ENCODE data around the gene NAXD.

DNA sequence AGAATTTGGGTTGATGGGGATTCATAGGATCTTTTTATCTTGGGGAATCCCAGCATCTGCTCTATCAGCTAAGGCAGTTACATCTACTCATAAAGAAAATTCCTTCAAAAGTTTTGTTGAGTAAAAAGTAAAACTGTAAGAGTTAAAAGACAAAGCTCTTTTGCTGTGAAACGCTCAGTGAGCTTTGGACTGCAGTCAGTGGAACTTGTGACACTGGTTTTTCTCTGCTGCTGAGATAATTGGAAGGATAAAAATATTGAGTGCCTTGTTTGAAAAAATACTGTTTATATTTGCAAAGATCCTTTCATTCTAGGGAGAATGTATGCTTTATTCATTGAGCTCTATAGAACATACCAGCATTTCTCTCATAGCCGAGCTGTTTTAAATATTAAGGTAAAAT lies 5.3 kb downstream of the NAXD start:
- TF ChIP-seq POLR2AphosphoS5 (IDR thresholded peaks at IDR 0.05) (no peak), POLR2A (IDR thresholded peaks at IDR 0.05) (no peak), EP300 (IDR thresholded peaks at IDR 0.05) (no peak)
- TF ChIP-seq, protein P1, sequence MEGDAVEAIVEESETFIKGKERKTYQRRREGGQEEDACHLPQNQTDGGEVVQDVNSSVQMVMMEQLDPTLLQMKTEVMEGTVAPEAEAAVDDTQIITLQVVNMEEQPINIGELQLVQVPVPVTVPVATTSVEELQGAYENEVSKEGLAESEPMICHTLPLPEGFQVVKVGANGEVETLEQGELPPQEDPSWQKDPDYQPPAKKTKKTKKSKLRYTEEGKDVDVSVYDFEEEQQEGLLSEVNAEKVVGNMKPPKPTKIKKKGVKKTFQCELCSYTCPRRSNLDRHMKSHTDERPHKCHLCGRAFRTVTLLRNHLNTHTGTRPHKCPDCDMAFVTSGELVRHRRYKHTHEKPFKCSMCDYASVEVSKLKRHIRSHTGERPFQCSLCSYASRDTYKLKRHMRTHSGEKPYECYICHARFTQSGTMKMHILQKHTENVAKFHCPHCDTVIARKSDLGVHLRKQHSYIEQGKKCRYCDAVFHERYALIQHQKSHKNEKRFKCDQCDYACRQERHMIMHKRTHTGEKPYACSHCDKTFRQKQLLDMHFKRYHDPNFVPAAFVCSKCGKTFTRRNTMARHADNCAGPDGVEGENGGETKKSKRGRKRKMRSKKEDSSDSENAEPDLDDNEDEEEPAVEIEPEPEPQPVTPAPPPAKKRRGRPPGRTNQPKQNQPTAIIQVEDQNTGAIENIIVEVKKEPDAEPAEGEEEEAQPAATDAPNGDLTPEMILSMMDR (IDR thresholded peaks at IDR 0.05): no peak

All from upper lobe of left lung (tissue), 4 donors.